HEK293 (cell line): ENCODE data around the gene MAPKAP1.

Source experiments
- CTCF ChIA-PET: fragments of 350-600 bp; formaldehyde crosslinking; extraction: SDS; loops from one replicate; lab custom pipeline; 2021; ENCODE audit warnings: antibody characterized with exemption; lab: Yijun Ruan, JAX
- POLR2A ChIA-PET: fragments of 300-600 bp; formaldehyde crosslinking; extraction: SDS; loops from one replicate; lab custom pipeline; 2020; ENCODE audit warnings: antibody characterized with exemption, inconsistent platforms; lab: Yijun Ruan, JAX
- H3K27ac ChIP-seq: fragments of 200-500 bp; sonication (Bioruptor generic); 2 replicates; pipeline ENCODE4 v1.5.1; 2014; ENCODE audit warnings: low read depth, low read length, control low read depth, inconsistent platforms; ENCODE audit errors: extremely low read depth
- H3K36me3 ChIP-seq, 2 experiments: fragments of 200-500 bp in 1 of 2; sonication (Bioruptor generic) in 1 of 2; 1 replicate in 1 of 2; 2 replicates in 1 of 2; pipeline ENCODE4 v1.5.1; 2014 to 2017; ENCODE audit warnings: inconsistent platforms in 2 of 2, low read length in 2 of 2; ENCODE audit not compliant: control insufficient read depth in 2 of 2, insufficient read depth in 1 of 2
- H3K4me1 ChIP-seq: fragments of 200-500 bp; sonication (Bioruptor generic); 2 replicates; pipeline ENCODE4 v1.5.1; 2014; ENCODE audit warnings: mild to moderate bottlenecking, low read length, inconsistent platforms; ENCODE audit not compliant: control insufficient read depth, insufficient read depth
- H3K4me3 ChIP-seq: 2 replicates; pipeline ENCODE4 v1.5.1; 2011; ENCODE audit warnings: low read depth, mild to moderate bottlenecking, control low read depth, low read length, moderate library complexity
- H3K9me3 ChIP-seq: fragments of 200-500 bp; sonication (Bioruptor generic); 2 replicates; pipeline ENCODE4 v1.5.1; 2014; ENCODE audit warnings: low read depth, low read length, inconsistent platforms; ENCODE audit not compliant: control insufficient read depth, insufficient read depth
- FEZF1 ChIP-seq: fragments of 450-650 bp; formaldehyde crosslinking; IDR thresholded peaks from 2 replicates; pipeline ENCODE4 v1.5.1; 2016; ENCODE audit warnings: missing biosample characterization, missing genetic modification characterization
- IKZF3 ChIP-seq: fragments of 450-650 bp; IDR thresholded peaks from 2 replicates; pipeline ENCODE4 v1.5.0; 2018; ENCODE audit warnings: missing biosample characterization, mild to moderate bottlenecking, missing genetic modification characterization, moderate library complexity
- MYNN ChIP-seq: fragments of 450-650 bp; formaldehyde crosslinking; IDR thresholded peaks from 2 replicates; pipeline ENCODE4 v1.5.1; 2016; ENCODE audit warnings: missing biosample characterization, missing genetic modification characterization, borderline replicate concordance
- OSR2 ChIP-seq: fragments of 450-650 bp; formaldehyde crosslinking; IDR thresholded peaks from 2 replicates; pipeline ENCODE4 v1.5.1; 2016; ENCODE audit warnings: missing biosample characterization, missing genetic modification characterization
- OVOL3 ChIP-seq: fragments of 450-650 bp; formaldehyde crosslinking; IDR thresholded peaks from 2 replicates; pipeline ENCODE4 v1.5.1; 2016; ENCODE audit warnings: missing biosample characterization, missing genetic modification characterization
- PRDM10 ChIP-seq: fragments of 450-650 bp; formaldehyde crosslinking; IDR thresholded peaks from 2 replicates; pipeline ENCODE4 v1.5.1; 2016; ENCODE audit warnings: missing biosample characterization, missing genetic modification characterization
- PRDM6 ChIP-seq: fragments of 450-650 bp; formaldehyde crosslinking; IDR thresholded peaks from 2 replicates; pipeline ENCODE4 v1.5.1; 2017; ENCODE audit warnings: missing biosample characterization, missing genetic modification characterization
- ZBTB17 ChIP-seq: fragments of 450-650 bp; formaldehyde crosslinking; IDR thresholded peaks from 2 replicates; pipeline ENCODE4 v1.5.1; 2016; ENCODE audit warnings: missing biosample characterization, missing genetic modification characterization
- ZBTB21 ChIP-seq: fragments of 450-650 bp; formaldehyde crosslinking; IDR thresholded peaks from 2 replicates; pipeline ENCODE4 v1.5.1; 2017; ENCODE audit warnings: missing biosample characterization, missing genetic modification characterization
- ZEB2 ChIP-seq: fragments of 450-650 bp; formaldehyde crosslinking; IDR thresholded peaks from 2 replicates; pipeline ENCODE4 v1.5.1; 2016; ENCODE audit warnings: missing biosample characterization, missing genetic modification characterization
- ZNF10 ChIP-seq: fragments of 450-650 bp; formaldehyde crosslinking; IDR thresholded peaks from 2 replicates; pipeline ENCODE4 v1.5.1; 2017; ENCODE audit warnings: missing biosample characterization, missing genetic modification characterization
- ZNF335 ChIP-seq: fragments of 450-650 bp; formaldehyde crosslinking; conservative IDR thresholded peaks from 2 replicates; pipeline ENCODE4 v1.5.1; 2016; ENCODE audit warnings: missing biosample characterization, missing genetic modification characterization
- ZNF449 ChIP-seq: fragments of 450-650 bp; formaldehyde crosslinking; IDR thresholded peaks from 2 replicates; pipeline ENCODE4 v1.5.1; 2017; ENCODE audit warnings: missing biosample characterization, mild to moderate bottlenecking, missing genetic modification characterization, moderate library complexity
- ZNF558 ChIP-seq: fragments of 450-650 bp; formaldehyde crosslinking; IDR thresholded peaks from 2 replicates; pipeline ENCODE4 v1.5.1; 2016; ENCODE audit warnings: missing biosample characterization, missing genetic modification characterization
- ZNF561 ChIP-seq: fragments of 450-650 bp; IDR thresholded peaks from 2 replicates; pipeline ENCODE4 v1.5.1; 2018; ENCODE audit warnings: missing biosample characterization, missing genetic modification characterization, borderline replicate concordance
- ZNF585B ChIP-seq: fragments of 450-650 bp; formaldehyde crosslinking; IDR thresholded peaks from 2 replicates; pipeline ENCODE4 v1.5.1; 2016; ENCODE audit warnings: missing biosample characterization, missing genetic modification characterization
- ZNF629 ChIP-seq: fragments of 450-650 bp; formaldehyde crosslinking; IDR thresholded peaks from 2 replicates; pipeline ENCODE4 v1.5.1; 2017; ENCODE audit warnings: missing biosample characterization, missing genetic modification characterization
- ZNF664 ChIP-seq: fragments of 450-650 bp; formaldehyde crosslinking; IDR thresholded peaks from 2 replicates; pipeline ENCODE4 v1.5.1; 2016; ENCODE audit warnings: missing biosample characterization, missing genetic modification characterization
- ZNF768 ChIP-seq: fragments of 450-650 bp; formaldehyde crosslinking; IDR thresholded peaks from 2 replicates; pipeline ENCODE4 v1.5.1; 2018; ENCODE audit warnings: missing biosample characterization, mild to moderate bottlenecking, missing genetic modification characterization
- ZNF785 ChIP-seq: fragments of 450-650 bp; formaldehyde crosslinking; IDR thresholded peaks from 2 replicates; pipeline ENCODE4 v1.5.1; 2016; ENCODE audit warnings: missing biosample characterization, missing genetic modification characterization
- ZNF791 ChIP-seq: fragments of 450-650 bp; formaldehyde crosslinking; IDR thresholded peaks from 2 replicates; pipeline ENCODE4 v1.5.1; 2016; ENCODE audit warnings: missing biosample characterization, missing genetic modification characterization
- ZNF843 ChIP-seq: fragments of 450-650 bp; formaldehyde crosslinking; IDR thresholded peaks from 2 replicates; pipeline ENCODE4 v1.5.1; 2016; ENCODE audit warnings: missing biosample characterization, missing genetic modification characterization
- ZSCAN30 ChIP-seq: fragments of 450-650 bp; IDR thresholded peaks from 2 replicates; pipeline ENCODE4 v1.5.1; 2018; ENCODE audit warnings: missing biosample characterization, mild to moderate bottlenecking, missing genetic modification characterization, moderate library complexity
- ZXDB ChIP-seq: fragments of 450-650 bp; formaldehyde crosslinking; IDR thresholded peaks from 2 replicates; pipeline ENCODE4 v1.5.1; 2016; ENCODE audit warnings: missing biosample characterization, missing genetic modification characterization
- TF ChIP-seq, protein P1 (sequence below): fragments of 450-650 bp; formaldehyde crosslinking; IDR thresholded peaks from 2 replicates; pipeline ENCODE4 v1.5.1; 2016; ENCODE audit warnings: missing biosample characterization, missing genetic modification characterization

MAPKAP1 gene

GRCh38 chr9:125544988-125545651 lies 161.9 kb downstream of the MAPKAP1 start (continued):
- peak; percentile 25; the same call in 1 of the 2 replicates for TF ChIP-seq PRDM10
- peak; percentile 30; the same call in 1 of the 2 replicates for TF ChIP-seq ZNF449
- 0 out of 2 replicates have a peak, but pooled peaks have one; percentile 16 for TF ChIP-seq ZEB2 (tag by site-specific recombination)
- peak; percentile 54; the same call in 1 of the 2 replicates for TF ChIP-seq ZNF10
- no peak for TF ChIP-seq ZNF664 (tag by site-specific recombination)
- TF ChIP-seq ZXDB (tag by site-specific recombination) = peak; percentile 66; the same call in 1 of the 2 replicates
- TF ChIP-seq ZNF768 (tag by site-specific recombination) = no peak
- TF ChIP-seq ZSCAN30 (tag by site-specific recombination) = peak; percentile 82; the same call in 1 of the 2 replicates
- 0 out of 2 replicates have a peak, but pooled peaks have one; percentile 31 for TF ChIP-seq ZNF561 (tag by site-specific recombination)
- TF ChIP-seq ZNF791 (tag by site-specific recombination) = no peak
- TF ChIP-seq, protein P1, sequence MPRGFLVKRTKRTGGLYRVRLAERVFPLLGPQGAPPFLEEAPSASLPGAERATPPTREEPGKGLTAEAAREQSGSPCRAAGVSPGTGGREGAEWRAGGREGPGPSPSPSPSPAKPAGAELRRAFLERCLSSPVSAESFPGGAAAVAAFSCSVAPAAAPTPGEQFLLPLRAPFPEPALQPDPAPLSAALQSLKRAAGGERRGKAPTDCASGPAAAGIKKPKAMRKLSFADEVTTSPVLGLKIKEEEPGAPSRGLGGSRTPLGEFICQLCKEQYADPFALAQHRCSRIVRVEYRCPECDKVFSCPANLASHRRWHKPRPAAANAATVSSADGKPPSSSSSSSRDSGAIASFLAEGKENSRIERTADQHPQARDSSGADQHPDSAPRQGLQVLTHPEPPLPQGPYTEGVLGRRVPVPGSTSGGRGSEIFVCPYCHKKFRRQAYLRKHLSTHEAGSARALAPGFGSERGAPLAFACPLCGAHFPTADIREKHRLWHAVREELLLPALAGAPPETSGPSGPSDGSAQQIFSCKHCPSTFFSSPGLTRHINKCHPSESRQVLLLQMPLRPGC (tag by site-specific recombination) = no peak
- peak; percentile 90 for TF ChIP-seq FEZF1
- TF ChIP-seq ZNF843 (tag by site-specific recombination) = peak; percentile 67; the same call in 1 of the 2 replicates
- TF ChIP-seq ZNF335 = 0 out of 2 replicates have a peak, but pooled peaks have one; percentile 32
- 0 out of 2 replicates have a peak, but pooled peaks have one; percentile 15 for TF ChIP-seq ZNF629 (tag by site-specific recombination)
- TF ChIP-seq OSR2 (tag by site-specific recombination) = peak; percentile 74
- TF ChIP-seq, all 188 proteins: peak for 16

DNA sequence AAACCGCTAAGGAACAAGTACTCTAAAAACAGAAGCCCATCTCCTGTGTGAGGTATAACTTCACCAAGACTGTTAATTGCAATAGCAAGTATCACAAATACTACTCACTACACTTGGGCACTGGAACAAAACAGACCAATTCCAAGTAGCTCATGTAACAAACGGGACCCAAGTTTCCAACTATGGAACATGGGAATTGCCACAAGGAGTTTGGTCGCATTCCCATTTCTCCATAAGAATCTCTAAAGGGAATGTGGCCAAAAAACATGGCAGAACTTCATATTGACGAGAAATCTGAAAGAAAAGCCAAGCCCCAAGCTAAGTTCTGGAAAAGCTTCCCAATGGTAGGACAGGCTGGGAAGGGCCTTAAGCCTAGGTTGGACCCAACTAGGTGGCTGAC lies 162.5 kb downstream of the MAPKAP1 start:
- no peaks in the 10 kb centered on the region for H3K36me3 ChIP-seq
- ChIA-PET POLR2A (no interaction called here), CTCF (interaction anchor here (0.6 to 1.9 kb wide), 4 partner anchors 14 to 684 kb away, joined by 3 to 9 read pairs (median 3); no protein-coding TSS in a partner anchor)
- H3K4me3 ChIP-seq = no peak overlapping the region
- H3K27ac ChIP-seq = peak overlapping the region; percentile 62; the same call in 1 of the 2 replicates
- H3K4me1 ChIP-seq = peaks cover 33% of the 10 kb centered on the region
- H3K9me3 ChIP-seq = no peaks in the 10 kb centered on the region
- no peak for TF ChIP-seq MYNN (tag by site-specific recombination)
- TF ChIP-seq PRDM10 = no peak
- no peak for TF ChIP-seq ZNF558
- no peak for TF ChIP-seq ZNF785 (tag by site-specific recombination)
- no peak for TF ChIP-seq OVOL3
- TF ChIP-seq PRDM6 (tag by site-specific recombination) = no peak
- TF ChIP-seq ZBTB17 = no peak
- TF ChIP-seq ZNF585B (tag by site-specific recombination) = no peak
- no peak for TF ChIP-seq IKZF3 (tag by site-specific recombination)
- no peak for TF ChIP-seq ZBTB21 (tag by site-specific recombination)
